Upper lobe of right lung (tissue), 1 donor: ENCODE results near the gene ELFN2. TPM values are rescaled to one million over a fixed set of nuclear protein-coding genes. Genes with fewer than 3 reads are reported as not detected.

ENCODE experiments used
- ATAC-seq: fragments of 200-7000 bp; cut with Tn5 transposase; one replicate; pipeline ENCODE4 v1.9.1; 2020; ENCODE audit warnings: mild to moderate bottlenecking, moderate library complexity
- DNase-seq: peaks from one replicate; pipeline ENCODE4 v3.0.0-alpha.2; 2020
- H3K27ac ChIP-seq: fragments of 200-600 bp; one replicate; pipeline ENCODE4 v1.8.0; 2022
- H3K27me3 ChIP-seq: fragments of 200-600 bp; one replicate; pipeline ENCODE4 v1.8.0; 2022; ENCODE audit warnings: mild to moderate bottlenecking
- H3K36me3 ChIP-seq: fragments of 200-600 bp; one replicate; pipeline ENCODE4 v1.8.0; 2022
- H3K4me1 ChIP-seq: fragments of 200-600 bp; one replicate; pipeline ENCODE4 v1.8.0; 2022
- H3K4me3 ChIP-seq: fragments of 200-600 bp; one replicate; pipeline ENCODE4 v1.8.0; 2022; ENCODE audit warnings: mild to moderate bottlenecking
- H3K9me3 ChIP-seq: fragments of 200-600 bp; one replicate; pipeline ENCODE4 v1.8.0; 2022
- intact Hi-C: fragments of 100-400 bp; cut with DNase I; formaldehyde crosslinking; loops from one replicate; pipeline ENCODE4 v1.11.0; 2022
- total RNA-seq: library from RNA; stranded (reverse); fragmentation: NEBNext Ultra II Directional; extraction: Animal tissue kit (Norgen Biotek cat#: 25700); gene quantifications from one replicate; pipeline ENCODE4 v1.2.1, GENCODE V29; 2021
- TF ChIP-seq, protein P1 (sequence below): fragments of 200-600 bp; IDR thresholded peaks from one replicate; pipeline ENCODE4 v1.8.0; 2022; ENCODE audit warnings: antibody characterized with exemption
- donor health status: DM: no; HTN: yes; CAD: no; lungs with severe emphysema.

The ELFN2 gene
- total RNA-seq, 1 donor from 2014 or later, result 0.72 TPM

GRCh38 chr22:37428649-37429586, 1.6 kb upstream of the ELFN2 start:
- intact Hi-C loops, result no loop called here
- no peaks in the 10 kb centered on the region for H3K4me1 ChIP-seq
- TF ChIP-seq, protein P1, sequence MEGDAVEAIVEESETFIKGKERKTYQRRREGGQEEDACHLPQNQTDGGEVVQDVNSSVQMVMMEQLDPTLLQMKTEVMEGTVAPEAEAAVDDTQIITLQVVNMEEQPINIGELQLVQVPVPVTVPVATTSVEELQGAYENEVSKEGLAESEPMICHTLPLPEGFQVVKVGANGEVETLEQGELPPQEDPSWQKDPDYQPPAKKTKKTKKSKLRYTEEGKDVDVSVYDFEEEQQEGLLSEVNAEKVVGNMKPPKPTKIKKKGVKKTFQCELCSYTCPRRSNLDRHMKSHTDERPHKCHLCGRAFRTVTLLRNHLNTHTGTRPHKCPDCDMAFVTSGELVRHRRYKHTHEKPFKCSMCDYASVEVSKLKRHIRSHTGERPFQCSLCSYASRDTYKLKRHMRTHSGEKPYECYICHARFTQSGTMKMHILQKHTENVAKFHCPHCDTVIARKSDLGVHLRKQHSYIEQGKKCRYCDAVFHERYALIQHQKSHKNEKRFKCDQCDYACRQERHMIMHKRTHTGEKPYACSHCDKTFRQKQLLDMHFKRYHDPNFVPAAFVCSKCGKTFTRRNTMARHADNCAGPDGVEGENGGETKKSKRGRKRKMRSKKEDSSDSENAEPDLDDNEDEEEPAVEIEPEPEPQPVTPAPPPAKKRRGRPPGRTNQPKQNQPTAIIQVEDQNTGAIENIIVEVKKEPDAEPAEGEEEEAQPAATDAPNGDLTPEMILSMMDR, result peak; percentile 66
- H3K27me3 ChIP-seq, result peaks cover 52% of the 10 kb centered on the region
- no peaks in the 10 kb centered on the region for H3K9me3 ChIP-seq
- no peaks in the 10 kb centered on the region for H3K36me3 ChIP-seq
- ATAC-seq (peak; percentile 49), DNase-seq (no peak)
- no peak overlapping the region for H3K4me3 ChIP-seq
- no peak overlapping the region for H3K27ac ChIP-seq

GRCh38 chr22:37427711-37428635, 694 bp upstream of the ELFN2 start:
- no peak overlapping the region for H3K27ac ChIP-seq
- H3K27me3 ChIP-seq, result peaks cover 61% of the 10 kb centered on the region
- H3K9me3 ChIP-seq, result no peaks in the 10 kb centered on the region
- intact Hi-C loops, result no loop called here
- peak overlapping the region; percentile 39 for H3K4me3 ChIP-seq
- H3K4me1 ChIP-seq, result no peaks in the 10 kb centered on the region
- ATAC-seq (no peak), DNase-seq (no peak)
- TF ChIP-seq, protein P1, result no peak
- no peaks in the 10 kb centered on the region for H3K36me3 ChIP-seq

GRCh38 chr22:37426706-37427134, 559 bp downstream of the ELFN2 start:
- H3K4me1 ChIP-seq, result no peaks in the 10 kb centered on the region
- no peak overlapping the region for H3K27ac ChIP-seq
- H3K27me3 ChIP-seq, result peaks cover 64% of the 10 kb centered on the region
- ATAC-seq (no peak), DNase-seq (no peak)
- intact Hi-C loops, result no loop called here
- no peak overlapping the region for H3K4me3 ChIP-seq
- TF ChIP-seq, protein P1, result no peak
- H3K9me3 ChIP-seq, result no peaks in the 10 kb centered on the region
- H3K36me3 ChIP-seq, result no peaks in the 10 kb centered on the region

DNA sequence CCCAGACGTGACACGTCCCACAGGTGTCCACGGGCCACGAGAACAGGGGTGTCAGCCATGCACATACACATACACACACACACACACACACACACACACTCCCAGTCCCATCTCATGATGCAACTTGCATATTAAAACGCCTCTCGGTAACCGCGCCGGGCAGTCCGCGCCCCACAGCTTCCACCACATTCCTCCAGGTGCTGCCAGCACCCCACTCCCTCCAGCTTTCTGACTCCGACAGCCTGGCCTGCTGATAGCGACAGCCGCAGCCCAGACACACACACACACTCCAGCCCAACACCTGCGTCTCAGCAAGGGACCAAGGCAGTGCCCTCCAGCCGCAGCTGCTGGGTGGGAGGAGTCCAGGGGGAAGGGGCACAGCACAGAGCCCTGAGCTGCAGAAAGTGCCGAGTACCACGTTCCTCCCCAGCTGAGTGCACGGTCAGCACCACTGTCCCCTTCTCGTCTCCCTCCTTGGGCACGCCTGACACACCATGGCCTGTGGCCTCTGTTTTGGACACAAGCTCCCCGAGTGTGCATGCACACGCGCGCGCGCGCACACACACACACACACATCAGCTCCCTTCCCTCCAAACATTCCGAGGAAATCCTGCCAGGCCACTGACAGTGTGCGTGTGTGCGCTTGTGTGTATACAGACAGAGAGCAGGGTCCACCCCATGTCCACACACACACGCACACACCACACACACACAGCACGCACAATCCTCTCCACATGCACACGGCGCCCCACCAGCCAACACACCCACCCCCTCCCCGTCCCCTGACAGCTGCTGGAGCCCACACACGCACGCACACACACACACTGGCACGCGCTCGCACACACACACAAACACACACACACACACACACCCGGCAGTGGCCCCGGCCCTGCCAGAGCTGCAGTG, 1.2 kb downstream of the ELFN2 start:
- H3K9me3 ChIP-seq, result no peaks in the 10 kb centered on the region
- H3K27ac ChIP-seq, result no peak overlapping the region
- H3K4me3 ChIP-seq, result no peak overlapping the region
- H3K4me1 ChIP-seq, result no peaks in the 10 kb centered on the region
- TF ChIP-seq, protein P1, result no peak
- no peak for DNase-seq
- peak; percentile 9 for ATAC-seq
- H3K36me3 ChIP-seq, result no peaks in the 10 kb centered on the region
- peaks cover 64% of the 10 kb centered on the region for H3K27me3 ChIP-seq
- intact Hi-C loops, result no loop called here

DNA sequence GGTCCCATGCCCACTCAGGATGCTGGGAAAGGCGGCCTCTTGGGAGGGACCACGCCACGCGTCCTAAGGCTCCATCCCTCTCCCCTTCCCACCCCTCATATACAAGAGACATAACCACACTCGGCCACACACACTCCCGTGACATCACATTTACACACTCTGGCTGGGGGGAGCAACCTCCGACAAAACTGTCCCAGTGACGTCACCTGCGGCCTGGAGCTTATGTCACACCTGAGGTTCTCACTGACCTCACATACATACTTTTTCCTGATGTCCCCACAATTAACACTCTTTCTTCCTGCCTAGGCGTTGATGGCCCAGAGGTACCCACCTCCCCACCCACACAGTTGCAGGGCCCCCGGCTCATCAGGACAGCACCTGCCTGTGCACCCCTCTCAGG, 1.9 kb downstream of the ELFN2 start:
- ATAC-seq, result no peak
- H3K27me3 ChIP-seq, result peaks cover 64% of the 10 kb centered on the region
- H3K9me3 ChIP-seq, result no peaks in the 10 kb centered on the region
- TF ChIP-seq, protein P1, result no peak
- H3K4me1 ChIP-seq, result peaks cover 4% of the 10 kb centered on the region
- no peaks in the 10 kb centered on the region for H3K36me3 ChIP-seq
- intact Hi-C loops, result no loop called here
- no peak overlapping the region for H3K27ac ChIP-seq
- no peak for DNase-seq
- no peak overlapping the region for H3K4me3 ChIP-seq
